AG04450 (cell line): ENCODE data around the gene RNF32. TPM values are rescaled to one million over a fixed set of nuclear protein-coding genes. Genes with fewer than 3 reads are reported as not detected.

Experiments
- CTCF ChIA-PET: fragments of 300-600, 350-600 bp; formaldehyde crosslinking; extraction: SDS; loops from one replicate; lab custom pipeline; 2022; ENCODE audit warnings: antibody characterized with exemption, inconsistent platforms; lab: Charles Lee
- POLR2A ChIA-PET: fragments of 350-600 bp; formaldehyde crosslinking; extraction: SDS; loops from one replicate; lab custom pipeline; 2021; ENCODE audit warnings: antibody characterized with exemption, inconsistent platforms; lab: Yijun Ruan, JAX
- DNase-seq: peaks from one replicate; pipeline ENCODE4 v3.0.0-alpha.2; 2011; ENCODE audit warnings: low read depth, low spot score
- H3K27ac ChIP-seq: one replicate; pipeline ENCODE4 v1.5.1; 2012; ENCODE audit warnings: low read depth, low read length, control low read depth
- H3K27me3 ChIP-seq: one replicate; pipeline ENCODE4 v1.6.0; 2012; ENCODE audit warnings: low read length; ENCODE audit not compliant: control insufficient read depth, insufficient read depth
- H3K4me3 ChIP-seq: 2 replicates; pipeline ENCODE4 v1.5.1; 2011; ENCODE audit warnings: mild to moderate bottlenecking, low read depth, low read length, control low read depth
- H3K9me3 ChIP-seq: 2 replicates; pipeline ENCODE4 v1.5.1; 2012; ENCODE audit warnings: low read length; ENCODE audit not compliant: control insufficient read depth, insufficient read depth
- polyA plus RNA-seq: library from polyadenylated mRNA; depleted of rRNA; stranded (reverse); fragments of >200 nt; gene quantifications from 2 replicates; pipeline ENCODE4 v1.2.3, GENCODE V29; 2011
- TF ChIP-seq, protein P1 (sequence below): IDR thresholded peaks from 2 replicates; pipeline ENCODE4 v1.5.1; 2011; ENCODE audit warnings: low read depth, low read length, control low read depth, inconsistent platforms

The RNF32 gene
- polyA plus RNA-seq, 1 experiment: 1.3 TPM

DNA sequence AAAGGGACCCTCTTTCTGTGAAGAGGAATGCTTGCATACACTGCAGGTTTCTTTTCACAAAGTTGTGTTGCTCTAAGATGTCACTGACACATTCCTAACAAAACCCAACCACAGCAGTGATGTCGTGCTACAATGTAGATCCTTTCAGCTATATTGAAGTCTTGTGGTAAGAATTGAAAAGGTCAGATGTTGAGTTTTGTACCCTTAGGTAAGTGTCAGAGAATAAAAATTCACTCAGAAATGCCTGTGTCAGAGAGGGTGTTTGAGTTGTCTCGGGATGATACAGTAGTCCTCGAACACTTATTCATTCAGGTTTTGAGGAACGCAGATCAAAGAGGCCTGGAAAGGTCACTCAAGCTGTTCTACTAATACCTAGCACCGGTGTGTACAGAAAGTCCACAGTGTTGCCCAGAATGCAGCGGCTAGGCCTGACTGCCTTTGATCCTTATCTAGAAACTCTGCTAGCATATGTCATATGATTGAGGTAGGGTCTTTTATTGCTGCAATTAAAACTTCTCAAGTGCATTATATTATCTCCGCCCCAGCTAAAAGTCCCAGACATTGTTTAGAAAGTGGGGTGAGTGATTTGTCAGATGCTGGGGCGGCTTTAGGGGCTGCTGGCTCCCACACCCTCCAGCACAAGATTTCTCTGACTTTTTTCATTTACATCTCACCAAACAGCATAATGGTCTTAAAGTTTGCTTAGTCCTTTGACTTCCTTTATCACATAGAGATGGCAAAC lies 26.0 kb downstream of the RNF32 start:
- Histone ChIP-seq H3K27ac (no peak overlapping the region), H3K4me3 (no peak overlapping the region), H3K27me3 (no peaks in the 10 kb centered on the region), H3K9me3 (no peaks in the 10 kb centered on the region)
- ChIA-PET POLR2A (no interaction called here), CTCF (no interaction called here)
- TF ChIP-seq, protein P1, sequence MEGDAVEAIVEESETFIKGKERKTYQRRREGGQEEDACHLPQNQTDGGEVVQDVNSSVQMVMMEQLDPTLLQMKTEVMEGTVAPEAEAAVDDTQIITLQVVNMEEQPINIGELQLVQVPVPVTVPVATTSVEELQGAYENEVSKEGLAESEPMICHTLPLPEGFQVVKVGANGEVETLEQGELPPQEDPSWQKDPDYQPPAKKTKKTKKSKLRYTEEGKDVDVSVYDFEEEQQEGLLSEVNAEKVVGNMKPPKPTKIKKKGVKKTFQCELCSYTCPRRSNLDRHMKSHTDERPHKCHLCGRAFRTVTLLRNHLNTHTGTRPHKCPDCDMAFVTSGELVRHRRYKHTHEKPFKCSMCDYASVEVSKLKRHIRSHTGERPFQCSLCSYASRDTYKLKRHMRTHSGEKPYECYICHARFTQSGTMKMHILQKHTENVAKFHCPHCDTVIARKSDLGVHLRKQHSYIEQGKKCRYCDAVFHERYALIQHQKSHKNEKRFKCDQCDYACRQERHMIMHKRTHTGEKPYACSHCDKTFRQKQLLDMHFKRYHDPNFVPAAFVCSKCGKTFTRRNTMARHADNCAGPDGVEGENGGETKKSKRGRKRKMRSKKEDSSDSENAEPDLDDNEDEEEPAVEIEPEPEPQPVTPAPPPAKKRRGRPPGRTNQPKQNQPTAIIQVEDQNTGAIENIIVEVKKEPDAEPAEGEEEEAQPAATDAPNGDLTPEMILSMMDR: no peak
- no peak for DNase-seq

DNA sequence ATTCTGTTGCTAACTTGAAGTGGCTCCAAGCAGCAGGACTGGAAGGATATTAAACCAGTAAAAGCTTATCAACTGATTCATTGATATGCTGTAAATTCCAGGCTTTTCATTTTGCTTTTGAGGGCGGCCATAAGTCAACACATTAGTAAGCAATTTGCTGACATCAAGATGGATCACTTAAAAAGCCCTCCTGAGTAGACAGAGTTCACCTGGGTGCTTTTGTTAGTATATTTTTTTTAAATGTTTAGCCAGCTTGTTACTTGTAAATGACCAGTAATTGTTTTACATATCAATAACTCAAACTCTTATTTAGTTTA lies 26.5 kb downstream of the RNF32 start:
- H3K4me3 ChIP-seq: no peak overlapping the region
- no peak overlapping the region for H3K27ac ChIP-seq
- no peaks in the 10 kb centered on the region for H3K9me3 ChIP-seq
- CTCF ChIA-PET: no interaction called here
- DNase-seq: no peak
- TF ChIP-seq, protein P1: no peak
- POLR2A ChIA-PET: no interaction called here
- H3K27me3 ChIP-seq: no peaks in the 10 kb centered on the region

GRCh38 chr7:156668130-156668741 lies 27.7 kb downstream of the RNF32 start:
- Histone ChIP-seq H3K9me3 (no peaks in the 10 kb centered on the region), H3K4me3 (no peak overlapping the region), H3K27me3 (no peaks in the 10 kb centered on the region), H3K27ac (no peak overlapping the region)
- DNase-seq: no peak
- ChIA-PET POLR2A (no interaction called here), CTCF (no interaction called here)
- TF ChIP-seq, protein P1: no peak

DNA sequence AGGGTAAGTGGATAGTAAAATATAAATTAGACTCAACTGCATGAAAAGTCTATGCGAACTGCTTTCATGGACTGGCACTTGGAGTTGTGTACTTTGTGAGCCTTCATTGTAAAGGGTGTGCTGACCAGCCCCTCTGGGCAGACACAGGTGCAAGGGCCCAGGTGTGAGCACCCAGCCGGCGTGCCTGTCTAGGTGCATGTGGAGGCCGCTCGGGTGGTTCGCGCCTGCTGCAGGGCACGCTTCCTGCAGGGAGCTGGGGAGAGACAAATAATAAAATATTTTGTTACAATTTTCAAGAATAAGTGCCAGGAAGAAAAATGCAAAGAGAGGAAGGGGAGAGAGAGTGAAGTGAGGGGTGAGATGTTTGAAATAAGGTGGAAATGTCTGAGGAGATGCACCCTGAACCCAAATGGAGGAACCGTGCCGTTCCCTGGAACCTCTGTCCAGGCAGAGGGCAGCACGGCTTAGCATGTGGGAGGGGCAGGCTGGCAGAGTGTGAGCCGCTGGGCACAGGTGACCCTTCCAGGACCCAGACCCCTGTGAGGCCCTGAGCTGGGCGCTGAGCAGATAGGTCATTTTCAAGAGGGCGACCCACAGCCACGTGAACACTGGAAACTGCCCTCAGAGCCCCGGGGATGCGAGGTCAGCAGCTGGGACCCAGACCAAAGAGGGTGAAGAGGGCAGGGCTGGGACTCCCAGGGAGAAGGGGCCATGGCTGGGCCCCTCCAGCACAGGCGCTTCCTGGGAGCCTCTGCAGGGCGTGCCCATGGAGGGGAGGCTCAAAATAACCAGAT lies 28.7 kb downstream of the RNF32 start:
- POLR2A ChIA-PET: no interaction called here
- no peak overlapping the region for H3K4me3 ChIP-seq
- CTCF ChIA-PET: no interaction called here
- no peak for DNase-seq
- no peaks in the 10 kb centered on the region for H3K9me3 ChIP-seq
- H3K27ac ChIP-seq: no peak overlapping the region
- no peaks in the 10 kb centered on the region for H3K27me3 ChIP-seq
- TF ChIP-seq, protein P1: no peak

DNA sequence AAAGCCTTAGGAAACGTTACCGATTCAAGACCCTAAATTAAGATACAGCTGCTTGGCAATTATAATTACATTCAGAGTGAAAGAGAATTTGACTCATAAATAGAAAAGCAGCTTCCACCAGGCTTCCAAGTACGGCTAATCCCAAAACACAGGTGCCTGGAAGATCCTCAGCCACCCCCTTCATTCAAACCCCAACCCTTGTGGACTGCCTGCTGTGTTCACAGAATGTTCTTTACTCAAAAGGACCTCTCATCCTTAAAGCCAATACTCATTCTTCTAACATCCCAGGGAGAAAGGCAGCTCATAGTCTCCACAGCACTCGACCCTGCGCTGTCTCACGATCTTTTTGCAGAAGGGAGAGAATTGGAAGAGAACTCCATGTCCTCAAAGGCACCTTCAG lies 32.9 kb downstream of the RNF32 start:
- ChIA-PET CTCF (no interaction called here), POLR2A (no interaction called here)
- DNase-seq: no peak
- Histone ChIP-seq H3K27ac (no peak overlapping the region), H3K27me3 (no peaks in the 10 kb centered on the region), H3K9me3 (no peaks in the 10 kb centered on the region), H3K4me3 (no peak overlapping the region)
- TF ChIP-seq, protein P1: no peak
